H9 (cell line): ENCODE results near the gene OS9. TPM values are rescaled to one million over a fixed set of nuclear protein-coding genes. Genes with fewer than 3 reads are reported as not detected.
"Not testable (repeated sequence)": the region's sequence is repeated elsewhere in the genome, so short reads cannot be mapped to it uniquely, and the experiment has no call there.

Source experiments
- DNase-seq: peaks from one replicate; pipeline ENCODE4 v3.0.0-alpha.2; 2017
- H2AFZ ChIP-seq: one replicate; pipeline ENCODE4 v1.6.1; 2013; ENCODE audit warnings: mild to moderate bottlenecking, low read length, control low read depth, moderate library complexity
- H2AK5ac ChIP-seq: 2 replicates; pipeline ENCODE4 v1.6.1; 2013; ENCODE audit warnings: low read length, control low read depth, mixed read lengths; ENCODE audit not compliant: insufficient read length
- H2BK120ac ChIP-seq: one replicate; pipeline ENCODE4 v1.6.1; 2013; ENCODE audit warnings: low read depth, mild to moderate bottlenecking, low read length, control low read depth, inconsistent platforms; ENCODE audit not compliant: poor library complexity, severe bottlenecking
- H2BK12ac ChIP-seq: 2 replicates; pipeline ENCODE4 v1.6.1; 2013; ENCODE audit warnings: low read length, control low read depth, mixed read lengths, low read depth; ENCODE audit not compliant: insufficient read length
- H2BK15ac ChIP-seq: 2 replicates; pipeline ENCODE4 v1.6.1; 2013; ENCODE audit warnings: low read depth, low read length, control low read depth
- H2BK20ac ChIP-seq: one replicate; pipeline ENCODE4 v1.6.1; 2013; ENCODE audit warnings: low read depth, mild to moderate bottlenecking, low read length, control low read depth, inconsistent platforms; ENCODE audit not compliant: poor library complexity, severe bottlenecking
- H2BK5ac ChIP-seq: 2 replicates; pipeline ENCODE4 v1.6.1; 2013; ENCODE audit warnings: low read length, control low read depth, mixed read lengths; ENCODE audit not compliant: insufficient read length
- H3K14ac ChIP-seq: 2 replicates; pipeline ENCODE4 v1.6.1; 2013; ENCODE audit warnings: low read length, control low read depth; ENCODE audit not compliant: insufficient read depth
- H3K18ac ChIP-seq: 2 replicates; pipeline ENCODE4 v1.6.1; 2013; ENCODE audit warnings: low read depth, mild to moderate bottlenecking, mixed read lengths, low read length, control low read depth; ENCODE audit not compliant: insufficient read length
- H3K23ac ChIP-seq: 2 replicates; pipeline ENCODE4 v1.6.1; 2013; ENCODE audit warnings: low read length, control low read depth, mixed read lengths, low read depth; ENCODE audit not compliant: insufficient read length
- H3K23me2 ChIP-seq: 2 replicates; pipeline ENCODE4 v1.6.1; 2013; ENCODE audit warnings: low read depth, mild to moderate bottlenecking, mixed read lengths, low read length, control low read depth; ENCODE audit not compliant: insufficient read length, poor library complexity, severe bottlenecking
- H3K27ac ChIP-seq: 2 replicates; pipeline ENCODE4 v1.5.1; 2013; ENCODE audit warnings: low read length, control low read depth, mixed read lengths, low read depth; ENCODE audit not compliant: insufficient read length
- H3K27me3 ChIP-seq: 2 replicates; pipeline ENCODE4 v1.6.1; 2013; ENCODE audit warnings: low read length, control low read depth, inconsistent platforms; ENCODE audit not compliant: insufficient read depth
- H3K4ac ChIP-seq: 2 replicates; pipeline ENCODE4 v1.6.1; 2013; ENCODE audit warnings: low read depth, mild to moderate bottlenecking, control low read depth, inconsistent platforms, low read length, moderate library complexity
- H3K4me1 ChIP-seq: 2 replicates; pipeline ENCODE4 v1.6.1; 2013; ENCODE audit warnings: low read length, control low read depth, inconsistent platforms; ENCODE audit not compliant: insufficient read depth
- H3K4me2 ChIP-seq: 2 replicates; pipeline ENCODE4 v1.6.1; 2013; ENCODE audit warnings: low read length, control low read depth, mixed read lengths; ENCODE audit not compliant: insufficient read length, insufficient read depth
- H3K56ac ChIP-seq: 2 replicates; pipeline ENCODE4 v1.6.1; 2013; ENCODE audit warnings: low read depth, mild to moderate bottlenecking, mixed read lengths, low read length, control low read depth; ENCODE audit not compliant: insufficient read length
- H3K79me1 ChIP-seq: 2 replicates; pipeline ENCODE4 v1.6.1; 2013; ENCODE audit warnings: low read depth, mild to moderate bottlenecking, moderate library complexity, low read length, control low read depth, inconsistent platforms; ENCODE audit not compliant: insufficient read depth, poor library complexity, severe bottlenecking
- H3K79me2 ChIP-seq: 2 replicates; pipeline ENCODE4 v1.6.1; 2013; ENCODE audit warnings: low read length, control low read depth, inconsistent platforms; ENCODE audit not compliant: insufficient read depth
- H3K9ac ChIP-seq: 2 replicates; pipeline ENCODE4 v1.6.1; 2013; ENCODE audit warnings: low read length, control low read depth, mixed read lengths; ENCODE audit not compliant: insufficient read length; ENCODE audit errors: extremely low read depth
- H3K9me3 ChIP-seq: one replicate; pipeline ENCODE4 v1.6.1; 2013; ENCODE audit warnings: low read depth, low read length, inconsistent platforms; ENCODE audit not compliant: control insufficient read depth
- H3T11ph ChIP-seq: one replicate; pipeline ENCODE4 v1.6.1; 2013; ENCODE audit warnings: mild to moderate bottlenecking, low read length, control low read depth, inconsistent platforms
- H4K20me1 ChIP-seq: one replicate; pipeline ENCODE4 v1.6.1; 2013; ENCODE audit not compliant: control insufficient read depth, insufficient read length, insufficient read depth
- H4K5ac ChIP-seq: 2 replicates; pipeline ENCODE4 v1.6.1; 2013; ENCODE audit warnings: low read depth, mild to moderate bottlenecking, mixed read lengths, low read length, control low read depth; ENCODE audit not compliant: insufficient read length
- H4K8ac ChIP-seq: replicated peaks from 2 replicates; pipeline ENCODE4 v1.6.1; 2013; ENCODE audit warnings: low read length, control low read depth, mixed read lengths, low read depth; ENCODE audit not compliant: insufficient read length
- H4K91ac ChIP-seq: 2 replicates; pipeline ENCODE4 v1.6.1; 2013; ENCODE audit warnings: low read depth, mild to moderate bottlenecking, moderate library complexity, mixed read lengths, low read length, control low read depth; ENCODE audit not compliant: insufficient read length
- H3K27ac Mint-ChIP-seq, 3 experiments: 2 replicates in 2 of 3; 3 replicates in 1 of 3; pipeline ENCODE4 v1.8.0; 2020 to 2021; ENCODE audit warnings: mixed read lengths in 3 of 3, mild to moderate bottlenecking in 1 of 3, moderate library complexity in 1 of 3
- H3K27me3 Mint-ChIP-seq: 2 replicates; pipeline ENCODE4 v1.8.0; 2021; ENCODE audit warnings: low read depth, mild to moderate bottlenecking, moderate library complexity, mixed read lengths
- H3K36me3 Mint-ChIP-seq, 3 experiments: 2 replicates in 2 of 3; 3 replicates in 1 of 3; pipeline ENCODE4 v1.8.0; 2020 to 2021; ENCODE audit warnings: low read depth in 3 of 3, mixed read lengths in 3 of 3; ENCODE audit not compliant: insufficient read depth in 1 of 3
- H3K4me1 Mint-ChIP-seq, 2 experiments: 2 replicates each; pipeline ENCODE4 v1.8.0; 2020; ENCODE audit warnings: mixed read lengths in 2 of 2
- H3K4me3 Mint-ChIP-seq, 2 experiments: 2 replicates in 1 of 2; 3 replicates in 1 of 2; pipeline ENCODE4 v1.8.0; 2020 to 2021; ENCODE audit warnings: mild to moderate bottlenecking in 2 of 2, mixed read lengths in 2 of 2, moderate library complexity in 1 of 2
- H3K9me3 Mint-ChIP-seq, 2 experiments: 2 replicates in 1 of 2; 3 replicates in 1 of 2; pipeline ENCODE4 v1.8.0; 2020; ENCODE audit warnings: mild to moderate bottlenecking in 2 of 2, mixed read lengths in 2 of 2, moderate library complexity in 1 of 2
- CTCF ChIP-seq: fragments of 200-600 bp; sonication (generic); conservative IDR thresholded peaks from 3 replicates; pipeline ENCODE4 v1.8.0; 2021; ENCODE audit warnings: antibody characterized with exemption, mild to moderate bottlenecking
- WGBS: extraction: QIAGEN DNeasy Blood & Tissue Kit; methylation state at CpG from one replicate; pipeline ENCODE4 v1.1.7; 2013; ENCODE audit warnings: missing lambda C conversion rate, low lambda C conversion rate, mixed read lengths; ENCODE audit not compliant: insufficient read length; ENCODE audit errors: extremely low coverage; 5-methylcytosine and 5-hydroxymethylcytosine counted together
- total RNA-seq: library from RNA; stranded (reverse); gene quantifications from 2 replicates; pipeline ENCODE4 v1.2.1, GENCODE V29; 2021

OS9 gene
- total RNA-seq, 1 experiment from 2014 or later: 112 TPM

- no CpG with 5 or more reads among the region's 4 CpGs for WGBS
- no peak overlapping the region for H2AFZ ChIP-seq
- no peak overlapping the region for H2BK120ac ChIP-seq
- no peak for DNase-seq
- Mint-ChIP-seq H3K4me3 (no peak overlapping the region), H3K9me3 (peaks cover 71 to 82% of the 10 kb centered on the region in 2 experiments), H3K4me1 (no peaks in the 10 kb centered on the region), H3K27ac (no peak overlapping the region), H3K36me3 (peaks cover 0 to 12% (median 9%) of the 10 kb centered on the region in 3 experiments; a peak in 4 of 7 replicates), H3K27me3 (peaks cover 27% of the 10 kb centered on the region)
- no peak overlapping the region for H3K14ac ChIP-seq
- H3K4me1 ChIP-seq: no peaks in the 10 kb centered on the region
- H2BK20ac ChIP-seq: no peak overlapping the region
- H2BK5ac ChIP-seq: no peak overlapping the region
- H3T11ph ChIP-seq: no peak overlapping the region
- H4K20me1 ChIP-seq: no peaks in the 10 kb centered on the region
- no peak overlapping the region for H3K23ac ChIP-seq
- H3K79me1 ChIP-seq: no peaks in the 10 kb centered on the region
- H3K4ac ChIP-seq: no peak overlapping the region
- H3K23me2 ChIP-seq: no peaks in the 10 kb centered on the region
- H4K8ac ChIP-seq: no peak overlapping the region
- H3K79me2 ChIP-seq: no peaks in the 10 kb centered on the region
- no peak overlapping the region for H4K5ac ChIP-seq
- H2AK5ac ChIP-seq: no peak overlapping the region
- H3K27me3 ChIP-seq: no peaks in the 10 kb centered on the region
- no peaks in the 10 kb centered on the region for H3K9me3 ChIP-seq
- no peak overlapping the region for H3K27ac ChIP-seq
- no peak overlapping the region for H3K9ac ChIP-seq
- TF ChIP-seq CTCF: no peak
- H3K4me2 ChIP-seq: no peak overlapping the region
- no peak overlapping the region for H3K18ac ChIP-seq
- no peak overlapping the region for H3K56ac ChIP-seq
- no peak overlapping the region for H4K91ac ChIP-seq
- no peak overlapping the region for H2BK12ac ChIP-seq
- H2BK15ac ChIP-seq: no peak overlapping the region
These were observed 32.6 kb upstream of the OS9 start for GRCh38 chr12:57661376-57661775.

DNA sequence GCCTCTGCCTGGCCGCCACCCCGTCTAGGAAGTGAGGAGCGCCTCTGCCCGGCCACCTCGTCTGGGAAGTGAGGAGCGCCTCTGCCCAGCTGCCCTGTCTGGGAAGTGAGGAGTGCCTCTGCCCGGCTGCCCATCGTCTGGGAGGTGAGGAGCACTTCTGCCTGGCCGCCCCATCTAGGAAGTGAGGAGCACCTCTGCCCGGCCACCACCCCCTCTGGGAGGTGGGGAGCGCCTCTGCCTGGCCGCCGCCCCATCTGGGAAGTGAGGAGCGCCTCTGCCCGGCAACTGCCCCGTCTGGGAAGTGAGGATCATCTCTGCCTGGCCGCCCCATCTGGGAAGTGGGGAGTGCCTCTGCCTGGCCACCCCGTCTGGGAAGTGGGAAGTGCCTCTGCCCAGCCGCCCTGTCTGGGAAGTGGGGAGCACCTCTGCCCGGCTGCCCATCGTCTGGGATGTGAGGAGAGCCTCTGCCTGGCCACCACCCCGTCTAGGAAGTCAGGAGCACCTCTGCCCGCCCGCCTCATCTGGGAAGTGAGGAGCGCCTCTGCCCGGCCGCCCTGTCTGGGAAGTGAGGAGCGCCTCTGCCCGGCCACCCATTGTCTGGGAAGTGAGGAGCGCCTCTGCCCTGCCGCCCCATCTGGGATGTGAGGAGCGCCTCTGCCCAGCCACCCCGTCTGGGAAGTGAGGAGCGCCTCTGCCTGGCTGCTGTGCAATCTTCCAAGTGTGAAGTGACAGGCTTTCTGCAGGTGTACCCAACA, 28.7 kb upstream of the OS9 start:
- H3K36me3 Mint-ChIP-seq, H3K18ac ChIP-seq, H4K20me1 ChIP-seq, H3K79me1 ChIP-seq, H3K79me2 ChIP-seq, H2BK5ac ChIP-seq, H4K8ac ChIP-seq, DNase-seq, H3K4me1 ChIP-seq, H3K27ac Mint-ChIP-seq, H3K4me1 Mint-ChIP-seq, H3K27me3 ChIP-seq, H2BK12ac ChIP-seq, H4K91ac ChIP-seq, H3K14ac ChIP-seq, H2BK15ac ChIP-seq, H3K4me2 ChIP-seq, H3K4me3 Mint-ChIP-seq, H3K9ac ChIP-seq, H3K27me3 Mint-ChIP-seq, H3K23me2 ChIP-seq, H2AK5ac ChIP-seq, H3K27ac ChIP-seq, H3K4ac ChIP-seq, H3K56ac ChIP-seq, H3K23ac ChIP-seq, H2BK120ac ChIP-seq, H2AFZ ChIP-seq, H4K5ac ChIP-seq, H3T11ph ChIP-seq, H2BK20ac ChIP-seq, H3K9me3 ChIP-seq: not testable (repeated sequence)
- no CpG with 5 or more reads among the region's 34 CpGs for WGBS
- peaks cover 56 to 76% of the 10 kb centered on the region in 2 experiments for H3K9me3 Mint-ChIP-seq
